GM18517 (cell line): Measurements from ENCODE around the gene ERVFRD-1.

ENCODE experiments used
- ATAC-seq: cut with Tn5 transposase; IDR thresholded peaks from one replicate; pipeline ENCODE4 v1.9.1; 2021; ENCODE audit warnings: mild to moderate bottlenecking, moderate library complexity; ENCODE audit not compliant: unreplicated experiment

Gene ERVFRD-1

GRCh38 chr6:11055127-11055627, 56.3 kb downstream of the ERVFRD-1 start:
- ATAC-seq = no peak

GRCh38 chr6:11054722-11055121, 56.8 kb downstream of the ERVFRD-1 start:
- no peak for ATAC-seq

- no peak for ATAC-seq
Measured at GRCh38 chr6:11053307-11053706, 58.2 kb downstream of the ERVFRD-1 start.
